ENCODE measurements around the gene SLC22A23.
A peak's percentile ranks its signal among the peaks of the same experiment; 100 is the strongest.
"Not testable (repeated sequence)": the region's sequence is repeated elsewhere in the genome, so short reads cannot be mapped to it uniquely, and the experiment has no call there.

Gene SLC22A23

GRCh38 chr6:3261518-3261820 is 195.4 kb downstream of the SLC22A23 start:
- no peak for DNase-seq

- DNase-seq = no peak
Measured at GRCh38 chr6:3260772-3261517, 195.9 kb downstream of the SLC22A23 start.

- DNase-seq = no peak
Measured at GRCh38 chr6:3260296-3260695, 196.6 kb downstream of the SLC22A23 start.

GRCh38 chr6:3259491-3259958 is 197.3 kb downstream of the SLC22A23 start:
- DNase-seq = peak; percentile 39 to 45

GRCh38 chr6:3258720-3259490 is 197.9 kb downstream of the SLC22A23 start, which contains the start of gene PSMG4:
Gene PSMG4, plus strand, starts transcription at chr6:3258947. Its CDS starts 76 bp downstream, at chr6:3259023.
- peak; percentile 90 for DNase-seq

GRCh38 chr6:3258201-3258600 is 198.6 kb downstream of the SLC22A23 start:
- DNase-seq = no peak

- no peak for DNase-seq
Measured at GRCh38 chr6:3253597-3253961, 203.3 kb downstream of the SLC22A23 start.

GRCh38 chr6:3252861-3253596 is 203.8 kb downstream of the SLC22A23 start:
- no peak for DNase-seq

GRCh38 chr6:3252369-3252768 is 204.5 kb downstream of the SLC22A23 start:
- DNase-seq = no peak

- DNase-seq = peak; percentile 73
Measured at GRCh38 chr6:3251462-3252314, 205.2 kb downstream of the SLC22A23 start.

- DNase-seq = no peak
Measured at GRCh38 chr6:3250231-3250675, 206.6 kb downstream of the SLC22A23 start.

GRCh38 chr6:3249821-3250220 is 207.0 kb downstream of the SLC22A23 start:
- no peak for DNase-seq

GRCh38 chr6:3247255-3248146 is 209.3 kb downstream of the SLC22A23 start:
- no peak for DNase-seq

GRCh38 chr6:3245216-3245615 is 211.6 kb downstream of the SLC22A23 start:
- no peak for DNase-seq

- DNase-seq = not testable (repeated sequence)
Measured at GRCh38 chr6:3244832-3245161, 212.1 kb downstream of the SLC22A23 start.

GRCh38 chr6:3244003-3244831 is 212.6 kb downstream of the SLC22A23 start:
- no peak for DNase-seq

GRCh38 chr6:3242768-3243167 is 214.1 kb downstream of the SLC22A23 start:
- no peak for DNase-seq

- DNase-seq = not testable (repeated sequence)
Measured at GRCh38 chr6:3241745-3242144, 215.1 kb downstream of the SLC22A23 start.

- no peak for DNase-seq
Measured at GRCh38 chr6:3240595-3240994, 216.3 kb downstream of the SLC22A23 start.

GRCh38 chr6:3239110-3239830 is 217.6 kb downstream of the SLC22A23 start:
- no peak for DNase-seq
